Nephron progenitor cell (in vitro differentiated cells): ENCODE measurements around the gene ZBTB4.

Experiments used
- DNase-seq: peaks from one replicate; pipeline ENCODE4 v3.0.0; 2021
- H3K27ac Mint-ChIP-seq: 2 replicates; pipeline ENCODE4 v1.8.0; 2021; ENCODE audit warnings: mild to moderate bottlenecking, moderate library complexity, mixed read lengths
- H3K27me3 Mint-ChIP-seq: 2 replicates; pipeline ENCODE4 v1.8.0; 2021; ENCODE audit warnings: mild to moderate bottlenecking, low read depth, mixed read lengths; ENCODE audit not compliant: poor library complexity
- H3K36me3 Mint-ChIP-seq: 2 replicates; pipeline ENCODE4 v1.8.0; 2021; ENCODE audit warnings: low read depth, mixed read lengths
- H3K4me1 Mint-ChIP-seq: 2 replicates; pipeline ENCODE4 v1.8.0; 2021; ENCODE audit warnings: mixed read lengths
- H3K4me3 Mint-ChIP-seq: 2 replicates; pipeline ENCODE4 v1.8.0; 2021; ENCODE audit warnings: mild to moderate bottlenecking, moderate library complexity, mixed read lengths
- H3K9me3 Mint-ChIP-seq: 2 replicates; pipeline ENCODE4 v1.8.0; 2021; ENCODE audit warnings: mild to moderate bottlenecking, moderate library complexity, mixed read lengths
- TF ChIP-seq, protein P1 (sequence below): fragments of 200-600 bp; sonication (generic); IDR thresholded peaks from 2 replicates; pipeline ENCODE4 v1.5.0; 2021; ENCODE audit warnings: antibody characterized with exemption

The ZBTB4 gene

DNA sequence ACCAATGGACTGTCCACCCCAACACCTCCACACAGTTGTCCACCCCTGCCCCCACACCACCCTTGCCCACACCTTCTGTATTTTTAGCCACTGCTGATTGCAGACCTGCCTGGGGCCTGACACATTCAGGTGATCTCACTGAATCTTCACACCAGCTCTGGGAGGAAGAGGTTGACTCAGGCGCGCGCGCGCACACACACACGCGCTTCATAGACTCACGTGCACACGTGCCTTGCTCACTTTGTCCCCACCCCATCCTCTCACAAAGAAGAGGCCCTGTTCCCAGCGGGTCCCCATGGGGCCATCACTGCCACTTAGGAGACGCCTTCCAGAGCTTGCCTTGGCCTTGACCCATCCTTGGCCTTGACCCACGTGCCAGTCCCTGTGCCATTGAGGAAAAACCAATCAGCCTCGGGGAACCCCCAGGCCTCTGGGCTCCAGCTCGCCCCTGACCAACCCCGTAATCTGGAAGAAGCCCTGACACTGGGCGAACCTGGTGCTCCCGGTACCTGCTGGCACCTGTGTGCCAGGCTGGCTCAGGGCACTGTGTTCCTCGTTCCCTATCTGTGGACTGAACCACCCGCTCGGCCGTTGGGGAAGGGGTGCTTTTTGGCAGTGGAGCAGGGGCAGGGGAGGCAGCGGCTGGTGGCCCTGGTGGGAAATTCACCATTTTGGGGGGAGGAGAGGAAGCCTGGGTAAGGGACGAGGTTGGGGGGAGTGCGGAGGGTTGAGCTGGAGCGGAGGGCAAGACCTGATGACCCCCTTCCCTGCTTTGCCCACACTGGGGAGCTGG is 68.6 kb downstream of the ZBTB4 start:
- Mint-ChIP-seq H3K27me3 (peaks cover 6% of the 10 kb centered on the region), H3K36me3 (peaks cover 30% of the 10 kb centered on the region), H3K27ac (no peak overlapping the region), H3K4me3 (no peak overlapping the region), H3K4me1 (peaks cover 39% of the 10 kb centered on the region), H3K9me3 (no peaks in the 10 kb centered on the region)
- TF ChIP-seq, protein P1, sequence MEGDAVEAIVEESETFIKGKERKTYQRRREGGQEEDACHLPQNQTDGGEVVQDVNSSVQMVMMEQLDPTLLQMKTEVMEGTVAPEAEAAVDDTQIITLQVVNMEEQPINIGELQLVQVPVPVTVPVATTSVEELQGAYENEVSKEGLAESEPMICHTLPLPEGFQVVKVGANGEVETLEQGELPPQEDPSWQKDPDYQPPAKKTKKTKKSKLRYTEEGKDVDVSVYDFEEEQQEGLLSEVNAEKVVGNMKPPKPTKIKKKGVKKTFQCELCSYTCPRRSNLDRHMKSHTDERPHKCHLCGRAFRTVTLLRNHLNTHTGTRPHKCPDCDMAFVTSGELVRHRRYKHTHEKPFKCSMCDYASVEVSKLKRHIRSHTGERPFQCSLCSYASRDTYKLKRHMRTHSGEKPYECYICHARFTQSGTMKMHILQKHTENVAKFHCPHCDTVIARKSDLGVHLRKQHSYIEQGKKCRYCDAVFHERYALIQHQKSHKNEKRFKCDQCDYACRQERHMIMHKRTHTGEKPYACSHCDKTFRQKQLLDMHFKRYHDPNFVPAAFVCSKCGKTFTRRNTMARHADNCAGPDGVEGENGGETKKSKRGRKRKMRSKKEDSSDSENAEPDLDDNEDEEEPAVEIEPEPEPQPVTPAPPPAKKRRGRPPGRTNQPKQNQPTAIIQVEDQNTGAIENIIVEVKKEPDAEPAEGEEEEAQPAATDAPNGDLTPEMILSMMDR = no peak
- DNase-seq = no peak

DNA sequence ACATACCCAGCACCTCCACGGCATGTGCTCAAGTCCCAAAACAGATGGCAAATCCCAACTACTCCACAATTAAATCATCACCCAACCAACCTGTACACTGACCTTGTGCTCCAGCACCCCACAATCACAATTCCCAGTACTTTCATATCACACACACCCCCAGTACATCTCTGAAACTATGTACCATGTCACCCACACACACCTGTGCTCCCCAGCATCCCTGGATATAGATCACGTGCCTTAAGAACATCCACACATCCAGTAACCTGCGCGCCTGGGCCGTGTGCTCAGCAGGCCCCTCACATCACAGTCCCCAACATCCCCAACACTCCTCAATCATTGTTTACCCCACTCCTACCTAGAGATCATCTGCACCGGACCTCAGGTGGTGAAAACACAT is 69.7 kb downstream of the ZBTB4 start:
- Mint-ChIP-seq H3K4me3 (no peak overlapping the region), H3K36me3 (peaks cover 23% of the 10 kb centered on the region), H3K4me1 (peaks cover 44% of the 10 kb centered on the region), H3K27ac (peak overlapping the region; percentile 9), H3K9me3 (no peaks in the 10 kb centered on the region), H3K27me3 (peaks cover 2% of the 10 kb centered on the region)
- TF ChIP-seq, protein P1 = no peak
- DNase-seq = no peak
